Gastrocnemius medialis (tissue), 4 donors: ENCODE measurements around the gene ACADM. TPM values are rescaled to one million over a fixed set of nuclear protein-coding genes. Genes with fewer than 3 reads are reported as not detected.
"Not testable (repeated sequence)": the region's sequence is repeated elsewhere in the genome, so short reads cannot be mapped to it uniquely, and the experiment has no call there.

Experiments
- ATAC-seq, 2 donors: fragments of 150-250 bp; one replicate each; pipeline ENCODE4 v1.9.1; 2016
- DNase-seq, 2 donors: peaks; one replicate each; pipeline ENCODE4 v3.0.0-alpha.2; 2019
- H3K27ac ChIP-seq, 4 donors: fragments of 200-600 bp; sonication (generic); 1 replicate in 1 of 4; 2 replicates in 3 of 4; pipeline ENCODE4 v1.5.1; 2016 to 2018; ENCODE audit warnings: mild to moderate bottlenecking in 2 of 4, moderate library complexity in 1 of 4
- H3K27me3 ChIP-seq, 3 donors: fragments of 200-600 bp; sonication (generic) in 2 of 3; 1 replicate in 1 of 3; 2 replicates in 2 of 3; pipeline versions ENCODE4 v1.5.1 to v1.6.0; 2016 to 2019; ENCODE audit warnings: mild to moderate bottlenecking in 1 of 3, moderate library complexity in 1 of 3
- H3K36me3 ChIP-seq, 2 donors: fragments of 200-600 bp; sonication (generic) in 1 of 2; one replicate each; pipeline ENCODE4 v1.5.1; 2017 to 2018
- H3K4me1 ChIP-seq, 2 donors: fragments of 200-600 bp; sonication (generic) in 1 of 2; one replicate each; pipeline ENCODE4 v1.5.1; 2016 to 2017; ENCODE audit warnings: mild to moderate bottlenecking in 2 of 2
- H3K4me3 ChIP-seq, 4 donors: fragments of 200-600 bp; sonication (generic) in 3 of 4; 1 replicate in 1 of 4; 2 replicates in 3 of 4; pipeline ENCODE4 v1.5.1; 2016 to 2019; ENCODE audit warnings: mild to moderate bottlenecking in 2 of 4
- H3K9me3 ChIP-seq, 3 donors: fragments of 200-600 bp; sonication (generic) in 2 of 3; 1 replicate in 1 of 3; 2 replicates in 2 of 3; pipeline ENCODE4 v1.5.1; 2016 to 2019
- POLR2A ChIP-seq, 2 donors: fragments of 450-650 bp; IDR thresholded peaks; one replicate each; pipeline ENCODE4 v1.6.1; 2017; ENCODE audit warnings: antibody characterized with exemption in 2 of 2, mild to moderate bottlenecking in 2 of 2, moderate library complexity in 2 of 2
- in situ Hi-C, 4 donors: fragments of 200-750 bp; cut with MboI; loops; one replicate each; pipeline versions ENCODE4 v1.15.0 to v1.8.0; 2017; ENCODE audit warnings: low sequenced_read_pairs in 4 of 4
- intact Hi-C: fragments of 100-400 bp; cut with DNase I; formaldehyde crosslinking; loops from one replicate; pipeline ENCODE4 v1.15.1; 2023; ENCODE audit warnings: low total_unique reads
- total RNA-seq, 4 donors: library from RNA; depleted of rRNA; stranded (reverse); fragments of >200 nt; gene quantifications; one replicate each; pipeline versions ENCODE4 v1.1.0 to v1.2.3, GENCODE V29; 2016
- TF ChIP-seq, protein P1 (sequence below), 5 experiments: fragments of 450-650 bp in 3 of 5; fragments of 200-600 bp in 2 of 5; sonication (generic) in 2 of 5; IDR thresholded peaks in 4 of 5; conservative IDR thresholded peaks in 1 of 5; 1 replicate in 4 of 5; 2 replicates in 1 of 5; pipeline ENCODE4 v1.5.1; 2016 to 2019; ENCODE audit warnings: antibody characterized with exemption in 5 of 5, mild to moderate bottlenecking in 3 of 5, moderate library complexity in 3 of 5

ACADM gene
- 100 to 1,000 TPM in 2 of 4 donors, 10 to 100 TPM in 2; 92.4 to 128 (median 111) TPM for total RNA-seq

DNA sequence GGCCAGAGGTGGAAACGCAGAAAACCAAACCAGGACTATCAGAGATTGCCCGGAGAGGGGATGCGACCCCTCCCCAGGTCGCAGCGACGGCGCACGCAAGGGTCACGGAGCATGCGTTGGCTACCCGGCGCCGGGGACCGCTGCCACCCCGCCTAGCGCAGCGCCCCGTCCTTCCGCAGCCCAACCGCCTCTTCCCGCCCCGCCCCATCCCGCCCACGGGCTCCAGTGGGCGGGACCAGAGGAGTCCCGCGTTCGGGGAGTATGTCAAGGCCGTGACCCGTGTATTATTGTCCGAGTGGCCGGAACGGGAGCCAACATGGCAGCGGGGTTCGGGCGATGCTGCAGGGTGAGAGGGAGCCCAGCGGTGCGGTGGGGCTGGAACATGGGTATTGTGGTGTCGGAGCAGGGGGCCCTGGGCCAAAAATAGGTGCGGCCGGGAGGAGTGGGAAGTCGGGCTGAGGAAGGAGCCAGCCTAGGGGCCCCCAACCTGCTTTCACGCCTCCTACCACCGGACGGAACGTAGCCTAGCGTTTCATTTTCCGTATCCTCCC lies at the start of gene ACADM:
Gene ACADM (plus strand): TSS at position 238 of the 551 bp plus-strand sequence. CDS start 79 bp downstream, at position 317.
- peak; percentile 79 to 86 for DNase-seq
- Histone ChIP-seq H3K4me1 (peaks cover 27 to 38% of the 10 kb centered on the region in 2 donors), H3K27me3 (no peaks in the 10 kb centered on the region), H3K36me3 (no peaks in the 10 kb centered on the region), H3K27ac (peak within 1 kb of the TSS; percentile 87 to 95 (median 90)), H3K4me3 (peak within 1 kb of the TSS; percentile 70 to 93 (median 85)), H3K9me3 (no peaks in the 10 kb centered on the region)
- TF ChIP-seq, protein P1, sequence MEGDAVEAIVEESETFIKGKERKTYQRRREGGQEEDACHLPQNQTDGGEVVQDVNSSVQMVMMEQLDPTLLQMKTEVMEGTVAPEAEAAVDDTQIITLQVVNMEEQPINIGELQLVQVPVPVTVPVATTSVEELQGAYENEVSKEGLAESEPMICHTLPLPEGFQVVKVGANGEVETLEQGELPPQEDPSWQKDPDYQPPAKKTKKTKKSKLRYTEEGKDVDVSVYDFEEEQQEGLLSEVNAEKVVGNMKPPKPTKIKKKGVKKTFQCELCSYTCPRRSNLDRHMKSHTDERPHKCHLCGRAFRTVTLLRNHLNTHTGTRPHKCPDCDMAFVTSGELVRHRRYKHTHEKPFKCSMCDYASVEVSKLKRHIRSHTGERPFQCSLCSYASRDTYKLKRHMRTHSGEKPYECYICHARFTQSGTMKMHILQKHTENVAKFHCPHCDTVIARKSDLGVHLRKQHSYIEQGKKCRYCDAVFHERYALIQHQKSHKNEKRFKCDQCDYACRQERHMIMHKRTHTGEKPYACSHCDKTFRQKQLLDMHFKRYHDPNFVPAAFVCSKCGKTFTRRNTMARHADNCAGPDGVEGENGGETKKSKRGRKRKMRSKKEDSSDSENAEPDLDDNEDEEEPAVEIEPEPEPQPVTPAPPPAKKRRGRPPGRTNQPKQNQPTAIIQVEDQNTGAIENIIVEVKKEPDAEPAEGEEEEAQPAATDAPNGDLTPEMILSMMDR (IDR thresholded peaks at IDR 0.05 in 4 of 5, conservative IDR thresholded peaks at IDR 0.05 in 1 of 5): no peak
- peak; percentile 72 to 85 for TF ChIP-seq POLR2A (IDR thresholded peaks at IDR 0.05)
- ATAC-seq: peak; percentile 90 to 92
- in situ Hi-C loops (loop anchor here in 2 of 4 donors (5.0 to 10.0 kb wide), 2 partner anchors 60 to 63 kb away; partner anchors contain the start of gene RABGGTB (in 2 of the 2)), intact Hi-C loops (loop anchor here (1.0 to 10.0 kb wide), 2 partner anchors 62 to 1530 kb away; partner anchors contain the start of genes FPGT, LRRIQ3 and RABGGTB)

DNA sequence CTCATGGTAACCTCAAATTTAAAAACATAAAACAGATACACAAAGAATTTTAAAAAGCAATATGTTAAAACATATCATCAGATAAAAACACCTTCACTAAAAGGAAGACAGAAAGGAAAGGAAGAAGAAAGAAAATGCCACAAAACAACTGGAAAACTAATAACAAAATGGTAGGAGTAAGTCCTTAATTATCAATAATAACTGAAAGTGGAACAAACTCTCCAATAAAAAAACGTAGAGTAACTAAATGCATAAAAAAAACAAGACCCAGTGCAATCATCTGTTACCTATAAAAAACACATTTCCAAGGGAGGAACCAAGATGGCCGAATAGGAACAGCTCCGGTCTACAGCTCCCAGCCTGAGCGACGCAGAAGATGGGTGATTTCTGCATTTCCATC lies 47.1 kb upstream of the ACADM start:
- H3K27me3 ChIP-seq: no peaks in the 10 kb centered on the region
- no peak overlapping the region for H3K27ac ChIP-seq
- in situ Hi-C loops: no loop called here
- TF ChIP-seq POLR2A (IDR thresholded peaks at IDR 0.05): no peak
- TF ChIP-seq, protein P1 (IDR thresholded peaks at IDR 0.05 in 4 of 5, conservative IDR thresholded peaks at IDR 0.05 in 1 of 5): no peak
- no peaks in the 10 kb centered on the region for H3K36me3 ChIP-seq
- intact Hi-C loops: no loop called here
- no peak for ATAC-seq
- H3K9me3 ChIP-seq: no peaks in the 10 kb centered on the region
- no peaks in the 10 kb centered on the region for H3K4me1 ChIP-seq
- no peak overlapping the region for H3K4me3 ChIP-seq
- DNase-seq: no peak

DNA sequence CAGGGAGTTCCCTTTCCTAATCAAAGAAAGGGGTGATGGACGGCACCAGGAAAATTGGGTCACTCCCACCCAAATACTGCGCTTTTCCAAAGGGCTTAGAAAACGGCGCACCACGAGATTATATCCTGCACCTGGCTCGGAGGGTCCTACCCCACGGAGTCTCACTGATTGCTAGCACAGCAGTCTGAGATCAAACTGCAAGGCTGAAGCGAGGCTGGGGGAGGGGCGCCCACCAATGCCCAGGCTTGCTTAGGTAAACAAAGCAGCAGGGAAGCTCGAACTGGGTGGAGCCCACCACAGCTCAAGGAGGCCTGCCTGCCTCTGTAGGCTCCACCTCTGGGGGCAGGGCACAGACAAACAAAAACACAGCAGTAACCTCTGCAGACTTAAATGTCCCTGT lies 46.5 kb upstream of the ACADM start:
- intact Hi-C loops, H3K27ac ChIP-seq, H3K4me1 ChIP-seq, ATAC-seq, DNase-seq, in situ Hi-C loops, H3K4me3 ChIP-seq, H3K36me3 ChIP-seq, H3K9me3 ChIP-seq, H3K27me3 ChIP-seq: not testable (repeated sequence)

DNA sequence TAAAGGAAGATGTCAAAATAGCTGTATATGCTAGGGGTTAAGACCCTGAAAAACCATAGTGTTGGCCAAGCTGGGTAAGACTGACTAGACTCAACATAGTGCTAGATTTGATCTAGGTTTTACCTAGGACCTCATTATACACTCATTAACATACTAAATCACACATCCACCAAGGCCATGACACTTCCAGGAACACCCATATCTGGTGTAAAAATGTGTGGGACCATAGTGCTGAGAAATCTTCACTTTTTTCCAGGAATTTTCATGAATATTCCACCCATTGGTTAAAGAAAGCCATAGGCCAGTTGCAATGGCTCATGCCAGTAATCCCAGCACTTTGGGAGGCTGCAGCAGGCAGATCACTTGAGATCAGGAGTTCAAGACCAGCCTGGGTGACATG lies 34.0 kb upstream of the ACADM start:
- no peak overlapping the region for H3K27ac ChIP-seq
- no peaks in the 10 kb centered on the region for H3K36me3 ChIP-seq
- DNase-seq (no peak), ATAC-seq (no peak)
- no peaks in the 10 kb centered on the region for H3K9me3 ChIP-seq
- H3K27me3 ChIP-seq: no peaks in the 10 kb centered on the region
- H3K4me1 ChIP-seq: no peaks in the 10 kb centered on the region
- H3K4me3 ChIP-seq: no peak overlapping the region
- in situ Hi-C loops (no loop called here), intact Hi-C loops (no loop called here)
- TF ChIP-seq, protein P1 (IDR thresholded peaks at IDR 0.05 in 4 of 5, conservative IDR thresholded peaks at IDR 0.05 in 1 of 5): no peak

DNA sequence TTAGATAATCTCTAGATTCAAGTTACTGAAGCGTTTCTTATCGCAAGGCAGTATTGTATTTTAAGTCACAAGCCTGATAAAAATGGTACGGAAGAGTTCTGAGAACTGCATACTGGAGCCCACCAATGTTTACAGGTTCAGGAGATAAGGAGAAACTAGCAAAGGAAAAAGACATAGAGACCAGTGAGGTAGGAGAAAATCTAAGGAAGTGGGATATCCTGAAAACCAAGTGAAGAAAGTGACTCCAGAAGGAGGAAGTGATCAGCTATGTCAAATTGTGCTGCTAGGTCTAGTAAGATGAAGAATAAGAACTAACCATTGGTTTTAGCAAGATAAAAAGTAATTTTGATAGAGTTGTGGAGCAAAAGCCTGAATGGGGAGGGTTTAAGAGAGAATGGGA lies 31.0 kb upstream of the ACADM start:
- intact Hi-C loops: no loop called here
- no peaks in the 10 kb centered on the region for H3K9me3 ChIP-seq
- no peak overlapping the region for H3K4me3 ChIP-seq
- no peaks in the 10 kb centered on the region for H3K27me3 ChIP-seq
- H3K27ac ChIP-seq: no peak overlapping the region
- in situ Hi-C loops: no loop called here
- no peaks in the 10 kb centered on the region for H3K4me1 ChIP-seq
- ATAC-seq (no peak), DNase-seq (no peak)
- no peak for TF ChIP-seq POLR2A (IDR thresholded peaks at IDR 0.05)
- TF ChIP-seq, protein P1 (IDR thresholded peaks at IDR 0.05 in 4 of 5, conservative IDR thresholded peaks at IDR 0.05 in 1 of 5): no peak
- no peaks in the 10 kb centered on the region for H3K36me3 ChIP-seq
